Measurements from ENCODE around the gene PLPP3.
"Not testable (repeated sequence)": the region's sequence is repeated elsewhere in the genome, so short reads cannot be mapped to it uniquely, and the experiment has no call there.

The PLPP3 gene

DNA sequence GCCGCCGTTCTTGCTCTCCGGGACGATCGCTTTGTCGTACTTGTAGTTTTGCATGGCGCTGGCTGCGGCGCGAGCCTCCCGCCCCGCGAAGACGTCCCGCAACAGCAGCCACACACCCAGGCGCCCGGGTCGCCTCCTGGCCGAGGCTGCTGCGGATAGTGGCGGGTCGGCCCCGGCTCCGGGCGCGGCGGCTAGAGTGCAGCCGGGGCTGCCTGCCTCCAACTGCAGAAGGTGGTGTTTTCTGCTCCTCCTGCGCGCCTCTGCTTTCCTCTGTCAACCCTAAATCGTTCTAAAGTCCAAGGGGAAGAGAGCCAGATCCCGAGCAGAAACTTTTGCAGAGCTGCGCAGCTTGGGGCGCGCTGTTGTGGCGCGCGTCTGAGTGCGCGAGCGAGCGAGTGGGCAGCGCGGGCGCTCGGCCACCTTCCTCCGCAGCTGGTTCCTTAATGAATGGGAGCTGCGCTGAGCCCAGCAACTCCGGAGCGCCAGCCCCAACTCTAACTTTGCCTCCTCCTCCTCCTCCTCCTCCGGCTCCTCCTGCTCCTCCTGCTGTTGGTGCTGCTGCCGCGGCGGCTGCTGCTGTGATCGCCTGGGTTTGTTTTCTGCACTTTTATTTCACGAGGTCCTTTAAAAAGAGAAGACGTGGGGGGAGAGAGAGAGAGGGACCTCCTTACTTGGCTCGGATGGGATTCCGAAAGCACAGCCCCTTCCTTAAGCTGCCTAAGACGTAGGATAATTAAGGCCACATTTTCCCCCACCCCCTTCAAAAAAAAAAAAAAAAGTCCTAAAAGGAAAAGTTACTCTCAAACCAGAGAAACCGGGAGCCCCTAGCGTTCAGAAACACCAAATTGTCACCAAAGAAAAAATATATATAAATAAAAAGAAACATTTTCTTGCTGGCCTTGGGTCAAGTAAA, at the start of gene PLPP3:
TSS of gene PLPP3 (minus strand) at position 601 of the 913 bp plus-strand sequence. CDS start at position 54, 547 bp downstream.
- DNase-seq (ENCODE audit: low read depth), result no peak

DNA sequence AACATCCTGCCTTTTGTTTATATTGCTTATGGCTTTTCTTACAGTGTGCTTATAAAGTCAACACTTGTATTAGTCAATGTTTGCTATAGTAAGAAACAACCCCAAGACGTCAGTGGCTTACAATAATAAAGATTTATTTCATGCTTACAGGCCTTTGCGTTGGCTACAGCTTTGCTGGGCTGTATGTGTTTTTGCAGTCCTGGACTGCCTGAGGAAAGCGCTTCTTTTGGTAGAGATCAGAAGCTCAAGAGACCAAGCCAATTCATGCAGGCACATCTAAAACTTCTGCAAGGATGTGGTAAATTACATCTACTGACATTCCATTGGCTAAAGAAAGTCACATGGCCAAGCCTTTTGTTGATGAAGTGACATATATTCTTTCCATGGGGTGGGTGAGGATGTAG, 48.3 kb upstream of the PLPP3 start:
- no peak for DNase-seq (ENCODE audit: low read depth)

DNA sequence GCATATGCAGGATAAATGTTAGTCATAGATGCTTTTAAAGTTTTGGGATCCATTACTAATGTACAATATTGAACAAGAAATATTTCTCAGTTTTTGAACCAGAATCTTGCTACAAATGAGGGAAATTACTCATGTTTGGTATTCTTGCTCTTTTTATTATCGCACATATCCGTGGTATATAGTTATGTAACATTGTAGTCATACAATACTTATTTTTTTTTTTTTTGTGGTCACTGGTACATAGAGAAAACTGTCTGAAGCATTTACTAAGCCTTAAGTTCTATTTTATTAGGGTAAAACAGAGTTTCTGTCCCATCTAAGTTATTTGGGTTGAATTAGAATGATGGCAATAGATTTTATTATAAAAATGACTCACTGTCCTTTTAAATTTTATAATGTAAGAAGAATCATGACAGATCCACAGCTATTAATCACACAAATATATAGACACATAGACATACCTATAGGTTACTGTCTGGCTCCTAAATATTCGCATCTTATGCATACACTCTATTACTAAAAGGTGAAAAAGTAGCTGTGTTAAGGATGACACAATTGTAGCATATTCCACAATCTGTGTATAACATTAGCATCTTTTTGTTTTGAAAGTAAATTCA, 47.8 kb upstream of the PLPP3 start:
- DNase-seq (ENCODE audit: low read depth), result no peak

DNA sequence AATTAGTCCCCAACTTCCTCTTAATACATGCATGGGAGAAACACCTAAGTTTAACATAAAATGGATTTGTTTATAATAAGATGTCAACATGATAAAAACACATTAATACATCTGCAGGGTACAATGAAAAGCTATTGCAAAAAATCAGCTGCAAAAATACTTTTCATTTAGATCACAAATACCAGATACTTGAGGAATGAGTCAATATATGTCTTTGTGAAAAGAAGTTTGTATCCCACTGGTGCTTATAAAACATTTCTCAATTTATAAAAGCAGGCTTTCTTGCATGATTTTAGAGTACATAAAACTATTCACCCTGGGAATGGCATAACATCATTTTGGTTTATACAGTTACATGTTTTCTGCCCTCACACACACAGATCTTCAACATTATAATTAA, 47.2 kb upstream of the PLPP3 start:
- no peak for DNase-seq (ENCODE audit: low read depth)

DNA sequence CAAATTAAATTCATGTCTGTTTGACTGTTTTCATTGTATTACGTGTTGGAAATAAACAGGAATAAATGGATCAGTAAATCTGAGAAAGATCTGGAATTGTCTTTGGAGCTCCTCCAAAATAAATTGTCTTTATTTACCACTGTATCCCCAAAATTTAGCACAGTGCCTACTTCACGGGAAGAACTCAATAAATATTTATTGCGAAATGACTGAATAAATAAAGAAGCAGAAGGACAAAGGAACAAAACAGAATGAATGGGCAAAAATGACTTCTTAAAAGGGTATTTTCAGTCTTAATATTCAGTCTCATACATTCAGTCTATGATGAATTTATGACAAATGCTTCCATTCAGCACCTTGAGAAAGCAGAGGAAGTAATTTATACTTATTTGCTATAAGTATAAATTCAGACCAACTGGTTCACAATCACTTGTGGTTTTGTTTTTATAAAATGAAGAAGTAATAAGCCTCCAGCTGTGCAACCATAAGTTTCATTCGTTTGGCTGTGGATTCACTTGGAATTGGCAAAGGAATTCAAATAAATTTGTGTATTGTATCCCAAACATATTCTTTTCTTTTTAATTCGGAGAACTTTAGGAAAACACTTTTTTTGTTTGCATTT, 46.6 kb upstream of the PLPP3 start:
- no peak for DNase-seq (ENCODE audit: low read depth)

DNA sequence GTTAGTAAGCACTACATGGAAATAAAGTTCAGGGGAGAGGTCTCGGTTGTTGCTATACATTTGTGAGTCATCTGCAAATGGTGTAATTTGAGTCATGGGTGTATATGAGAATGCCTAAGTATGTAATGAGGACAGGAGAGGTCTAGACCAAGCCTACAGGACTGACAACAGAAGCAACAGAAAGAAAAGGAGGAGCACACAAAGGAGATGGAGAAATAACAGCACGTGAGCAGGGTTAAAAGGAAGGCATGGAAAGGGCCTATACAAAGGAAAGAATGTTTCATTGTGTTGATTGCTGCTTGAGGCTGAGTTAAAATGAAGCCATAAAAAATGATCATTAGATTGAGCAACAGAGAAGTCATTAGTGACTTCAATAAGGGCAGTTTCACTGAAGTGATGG, 37.8 kb upstream of the PLPP3 start:
- no peak for DNase-seq (ENCODE audit: low read depth)

DNA sequence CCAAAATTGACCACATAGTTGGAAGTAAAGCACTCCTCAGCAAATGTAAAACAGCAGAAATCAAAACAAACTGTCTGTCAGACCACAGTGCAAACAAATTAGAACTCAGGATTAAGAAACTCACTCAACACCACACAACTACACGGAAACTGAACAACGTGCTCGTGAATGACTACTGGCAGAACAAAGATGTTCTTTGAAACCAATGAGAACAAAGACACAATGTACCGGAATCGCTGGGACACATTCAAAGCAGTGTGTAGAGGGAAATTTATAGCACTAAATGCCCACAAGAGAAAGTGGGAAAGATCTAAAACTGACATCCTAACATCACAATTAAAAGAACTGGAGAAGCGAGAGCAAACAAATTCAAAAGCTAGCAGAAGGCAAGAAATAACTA, 31.4 kb upstream of the PLPP3 start:
- not testable (repeated sequence) for DNase-seq (ENCODE audit: low read depth)

DNA sequence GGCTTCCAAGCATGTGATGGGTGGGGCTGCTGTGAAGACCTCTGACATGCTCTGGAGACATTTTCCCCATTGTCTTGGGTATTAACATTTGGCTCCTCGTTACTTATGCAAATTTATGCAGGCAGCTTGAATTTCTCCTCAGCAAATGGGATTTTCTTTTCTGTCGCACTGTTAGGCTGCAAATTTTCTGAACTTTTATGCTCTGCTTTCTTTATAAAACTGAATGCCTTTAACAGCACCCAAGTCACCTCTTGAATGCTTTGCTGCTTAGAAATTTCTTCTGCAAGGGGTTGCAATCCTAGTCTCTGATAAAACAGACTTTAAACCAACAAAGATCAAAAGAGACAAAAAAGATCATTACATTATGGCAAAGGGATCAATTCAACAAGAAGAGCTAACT, 30.7 kb upstream of the PLPP3 start:
- not testable (repeated sequence) for DNase-seq (ENCODE audit: low read depth)

DNA sequence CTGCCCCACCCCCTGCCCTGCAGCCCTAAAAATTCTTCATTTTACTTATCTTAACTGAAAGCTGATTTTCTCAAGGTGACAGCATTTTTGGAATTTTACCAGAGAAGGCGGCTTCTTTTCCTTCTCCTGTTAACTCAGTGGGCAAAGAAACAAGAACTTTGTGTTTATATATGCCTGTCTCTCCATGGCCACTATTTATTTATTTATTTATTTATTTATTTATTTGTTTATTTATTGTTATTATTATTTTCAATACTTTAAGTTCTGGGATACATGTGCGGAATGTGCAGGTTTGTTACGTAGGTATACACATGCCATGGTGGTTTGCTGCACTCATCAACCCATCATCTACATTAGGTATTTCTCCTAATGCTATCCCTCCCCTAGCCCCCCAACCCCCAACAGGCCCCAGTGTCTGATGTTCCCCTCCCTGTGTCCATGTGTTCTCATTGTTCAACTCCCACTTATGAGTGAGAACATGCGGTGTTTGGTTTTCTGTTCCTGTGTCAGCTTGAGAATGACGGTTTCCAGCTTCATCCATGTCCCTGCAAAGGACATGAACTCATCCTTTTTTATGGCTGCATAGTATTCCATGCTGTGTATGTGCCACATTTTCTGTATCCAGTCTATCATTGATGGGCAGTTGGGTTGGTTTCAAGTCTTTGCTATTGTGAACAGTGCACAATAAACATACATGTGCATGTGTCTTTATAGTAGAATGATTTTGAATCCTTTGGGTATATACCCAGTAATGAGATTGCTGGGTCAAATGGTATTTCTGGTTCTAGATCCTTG, 16.2 kb upstream of the PLPP3 start:
- DNase-seq (ENCODE audit: low read depth), result not testable (repeated sequence)

DNA sequence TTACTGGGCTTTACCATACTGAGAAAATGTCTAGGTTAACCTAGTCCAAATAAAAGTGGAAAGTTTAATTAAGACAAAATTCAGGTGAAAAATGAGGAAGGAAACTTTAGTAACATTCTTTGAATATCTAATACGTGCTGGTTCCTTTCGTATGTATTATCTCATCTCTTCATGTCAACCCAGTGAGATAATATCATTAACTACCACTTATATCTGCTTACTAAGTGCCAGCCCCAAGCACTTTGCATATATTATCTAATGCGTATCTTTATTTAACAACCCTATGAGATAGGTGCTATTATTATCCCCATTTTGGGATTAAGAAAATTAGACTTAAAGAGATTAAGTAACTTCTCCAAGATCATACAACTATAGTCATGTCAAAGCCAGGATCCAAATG, 12.5 kb upstream of the PLPP3 start:
- DNase-seq (ENCODE audit: low read depth), result no peak

DNA sequence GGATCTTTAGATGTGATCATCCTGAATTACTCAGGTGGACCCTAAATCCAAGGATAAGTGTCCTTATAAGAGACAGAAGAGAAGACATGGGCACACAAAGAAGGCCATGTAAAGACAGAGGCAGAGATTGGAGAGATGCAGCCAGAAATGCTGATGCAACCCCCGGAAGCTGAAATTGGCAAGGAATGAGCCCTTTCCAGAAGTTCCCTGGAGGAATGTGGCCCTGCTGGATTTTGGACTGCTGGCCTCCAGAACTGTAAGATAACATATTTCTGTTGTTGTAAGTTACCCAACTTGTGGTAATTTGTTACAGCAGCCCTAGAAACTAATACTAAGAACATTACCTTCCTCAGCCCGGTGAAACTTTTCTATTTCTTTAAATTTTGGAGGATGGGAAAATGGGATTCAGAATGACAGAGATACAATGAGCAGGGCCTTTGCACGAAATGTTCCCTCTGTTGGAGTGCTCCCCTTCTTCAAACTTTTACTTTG, 11.2 kb upstream of the PLPP3 start:
- DNase-seq (ENCODE audit: low read depth), result no peak

DNA sequence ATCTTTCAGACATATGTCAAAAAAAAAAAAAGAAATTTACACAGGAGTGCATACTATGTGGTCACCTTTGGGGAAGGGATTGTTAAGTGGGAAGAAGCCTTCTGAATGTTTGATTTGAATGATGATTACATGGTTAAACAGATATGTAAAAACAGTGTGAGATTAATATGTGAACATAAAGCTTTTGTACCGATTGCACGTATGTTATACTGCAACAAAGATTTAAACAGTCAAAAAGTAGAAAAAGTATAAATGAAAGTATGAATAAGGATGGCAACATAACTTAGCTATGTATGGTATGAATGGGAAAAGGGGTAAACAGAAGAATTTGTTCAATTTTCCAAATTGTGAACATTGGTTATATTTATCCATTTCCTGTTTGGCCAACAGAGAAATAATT, 10.0 kb upstream of the PLPP3 start:
- DNase-seq (ENCODE audit: low read depth), result no peak

DNA sequence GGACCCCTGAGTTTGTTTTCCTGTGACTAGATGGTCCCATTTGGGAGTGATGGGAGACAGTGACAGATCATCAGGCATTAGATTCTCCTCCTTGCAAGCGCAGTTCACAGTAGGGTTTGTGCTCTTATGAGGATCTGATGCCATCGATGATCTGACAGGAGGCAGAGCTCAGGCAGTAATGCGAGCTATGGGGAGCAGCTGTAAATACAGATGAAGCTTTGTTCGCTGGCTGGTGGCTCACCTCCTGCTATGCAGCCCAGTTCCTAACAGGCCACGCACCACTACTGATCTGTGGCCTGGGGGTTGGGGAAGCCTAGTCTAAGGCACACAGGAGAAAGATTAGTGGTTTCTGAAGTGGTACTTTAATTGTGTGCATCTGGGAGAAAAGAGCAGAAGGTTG, 7.1 kb upstream of the PLPP3 start:
- DNase-seq (ENCODE audit: low read depth), result no peak

DNA sequence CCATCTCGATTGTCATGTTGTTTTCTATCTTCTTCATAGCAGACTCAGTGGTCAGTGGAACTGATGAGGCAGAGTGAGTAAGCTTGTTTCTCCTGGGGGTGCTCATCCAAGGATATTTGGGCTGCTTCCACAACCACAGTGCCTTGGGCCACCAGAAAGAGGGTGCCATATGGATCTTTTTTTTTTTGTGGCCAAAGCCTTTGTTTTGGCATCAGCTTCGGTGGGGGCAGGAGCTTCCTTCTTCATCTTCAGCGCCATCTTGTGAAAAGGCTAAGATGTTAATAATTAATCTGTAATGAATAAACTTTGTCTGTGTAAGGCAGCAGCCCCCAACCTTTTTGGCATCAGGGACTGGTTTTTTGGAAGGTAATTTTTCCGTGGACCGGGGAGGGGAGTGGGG, 6.6 kb upstream of the PLPP3 start:
- DNase-seq (ENCODE audit: low read depth), result no peak

DNA sequence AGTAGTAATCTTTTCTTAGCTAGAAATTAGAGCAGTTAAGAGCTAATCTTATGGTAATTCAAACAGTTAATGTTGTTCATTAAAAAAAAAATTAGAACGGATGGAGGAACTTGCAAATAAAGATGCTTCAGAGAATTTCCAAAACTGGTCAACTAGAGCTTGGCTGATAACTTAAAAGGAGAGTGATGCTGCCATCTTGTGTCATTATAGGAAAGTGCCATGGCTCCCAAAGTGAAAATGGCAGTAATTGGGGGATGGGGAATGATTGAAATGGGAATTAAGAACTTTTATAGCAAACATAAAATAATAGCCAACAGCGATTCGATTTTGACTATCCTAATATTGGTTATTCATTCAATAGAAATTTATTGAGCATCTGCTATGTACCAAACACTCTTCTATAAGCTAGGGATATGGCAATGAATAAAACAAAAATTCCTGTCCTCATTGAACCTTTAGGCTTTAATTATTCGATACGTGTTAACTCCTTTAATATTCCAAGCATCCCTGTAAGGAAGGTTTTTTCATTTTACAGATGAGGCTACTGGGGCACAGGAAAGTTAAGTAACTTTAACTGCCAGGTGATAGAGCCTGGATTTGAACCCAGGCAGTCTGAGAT, 5.7 kb upstream of the PLPP3 start:
- DNase-seq (ENCODE audit: low read depth), result no peak

DNA sequence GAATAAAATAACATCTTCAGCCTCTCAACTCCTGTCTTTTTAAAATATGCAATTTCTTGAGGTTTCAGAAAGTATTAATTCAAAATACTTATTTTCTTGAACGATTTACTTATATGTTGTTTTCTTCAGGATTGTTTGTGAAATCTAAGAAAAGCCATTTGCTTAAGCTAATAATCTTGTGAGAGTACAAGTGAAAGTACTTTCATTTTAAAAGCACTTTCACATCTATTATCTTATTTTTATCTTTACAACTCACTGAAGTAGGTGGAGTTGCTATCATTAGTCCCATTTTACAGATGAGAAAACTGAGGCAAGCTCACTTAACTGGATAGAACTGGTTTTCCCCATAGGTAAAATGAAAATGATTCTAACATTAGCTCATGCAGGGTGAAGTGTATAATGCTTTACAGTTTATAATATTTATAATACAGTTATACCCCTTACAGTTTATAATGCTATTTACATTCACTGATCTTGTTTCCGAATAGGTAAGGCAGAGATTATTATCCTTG, 4.7 kb upstream of the PLPP3 start:
- DNase-seq (ENCODE audit: low read depth), result no peak

DNA sequence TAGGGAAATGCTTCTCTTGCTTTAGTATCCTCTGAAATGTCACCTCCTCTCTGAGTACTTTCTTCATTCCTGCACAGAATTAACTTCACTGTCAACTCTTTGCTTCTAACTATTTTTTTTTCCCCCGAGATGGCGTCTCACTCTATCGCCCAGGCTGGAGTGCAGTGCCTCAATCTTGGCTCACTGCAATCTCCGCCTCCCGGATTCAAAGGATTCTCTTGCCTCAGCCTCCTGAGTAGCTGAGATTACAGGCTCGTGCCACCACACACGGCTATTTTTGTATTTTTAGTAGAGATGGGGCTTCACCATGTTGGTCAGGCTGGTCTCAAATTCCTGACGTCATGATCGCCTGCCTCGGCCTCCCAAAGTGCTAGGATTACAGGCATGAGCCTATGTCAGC, 1.4 kb upstream of the PLPP3 start:
- DNase-seq (ENCODE audit: low read depth), result no peak

DNA sequence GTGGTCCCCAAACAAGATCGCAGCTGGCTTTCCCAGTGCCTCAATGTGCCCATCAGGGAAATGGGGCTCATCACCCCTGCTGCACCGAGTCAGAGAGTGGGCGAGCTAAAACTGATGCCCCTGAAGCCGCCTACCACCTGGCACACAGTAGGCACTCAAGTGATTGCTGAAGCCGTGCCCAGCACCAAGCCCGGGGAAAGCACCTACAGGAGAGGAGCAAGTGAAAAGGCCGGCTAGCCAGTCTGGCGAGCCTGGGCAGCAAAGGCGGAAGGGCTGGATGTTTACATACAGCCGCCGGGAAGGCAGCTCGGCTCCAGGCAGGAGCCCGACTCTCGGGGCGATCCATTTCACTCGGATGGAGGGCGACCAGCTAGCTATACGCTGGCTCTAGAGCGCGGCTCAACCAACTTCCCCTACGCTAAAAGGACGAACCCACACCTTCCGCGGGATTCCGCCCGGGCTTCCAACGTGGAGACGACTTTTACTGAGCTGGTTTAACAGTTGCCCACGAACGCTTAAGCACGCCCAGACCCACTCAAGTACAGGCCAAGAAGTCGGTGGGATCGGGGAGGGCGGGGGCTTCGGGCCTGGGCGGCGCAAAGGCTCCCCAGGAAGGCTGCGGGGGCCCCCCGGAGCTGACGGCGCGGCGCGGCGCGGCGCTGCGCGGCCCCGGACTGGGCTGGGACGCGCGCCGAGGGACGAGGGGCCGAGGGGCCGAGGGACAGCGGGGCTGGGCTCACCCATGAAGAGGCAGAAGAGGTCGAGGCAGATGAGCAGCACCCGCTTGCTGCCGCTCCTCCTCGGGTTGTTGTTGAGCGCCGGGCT, 1.0 kb downstream of the PLPP3 start:
- DNase-seq (ENCODE audit: low read depth), result no peak

DNA sequence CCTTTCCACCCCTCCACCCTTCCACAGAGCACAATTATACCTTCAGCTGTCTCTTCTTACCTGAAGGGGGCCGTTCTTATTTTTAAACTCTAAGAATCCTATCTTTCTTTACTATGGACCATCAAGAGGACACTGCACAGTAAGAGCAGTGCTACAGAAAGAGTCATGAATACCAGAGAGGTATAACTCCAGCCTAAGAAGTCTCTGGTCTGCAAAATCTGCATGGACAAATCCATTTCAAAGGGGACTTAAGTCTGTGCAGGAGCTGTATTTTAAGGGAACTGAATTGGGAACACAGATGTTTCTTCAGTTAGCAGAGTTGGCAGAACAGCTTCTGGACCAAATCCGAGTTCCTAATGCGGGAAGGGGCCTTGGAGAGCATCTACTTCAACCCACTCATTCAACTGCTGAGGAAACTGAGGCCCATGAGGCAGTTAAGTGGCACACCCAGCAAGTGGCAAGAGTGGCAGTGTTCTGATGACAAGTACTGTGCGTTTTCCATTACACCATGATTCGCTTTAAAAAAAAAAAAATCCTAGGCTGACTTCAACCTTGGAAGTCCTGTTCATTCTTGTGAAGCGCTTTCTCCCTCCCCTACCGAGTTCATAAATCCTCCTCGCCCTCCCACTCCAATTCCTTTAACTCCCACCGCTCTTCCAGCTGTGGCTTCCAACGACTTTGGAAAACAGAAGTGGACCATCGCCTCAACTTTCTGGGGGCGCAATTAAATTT, 1.8 kb downstream of the PLPP3 start:
- DNase-seq (ENCODE audit: low read depth), result no peak

DNA sequence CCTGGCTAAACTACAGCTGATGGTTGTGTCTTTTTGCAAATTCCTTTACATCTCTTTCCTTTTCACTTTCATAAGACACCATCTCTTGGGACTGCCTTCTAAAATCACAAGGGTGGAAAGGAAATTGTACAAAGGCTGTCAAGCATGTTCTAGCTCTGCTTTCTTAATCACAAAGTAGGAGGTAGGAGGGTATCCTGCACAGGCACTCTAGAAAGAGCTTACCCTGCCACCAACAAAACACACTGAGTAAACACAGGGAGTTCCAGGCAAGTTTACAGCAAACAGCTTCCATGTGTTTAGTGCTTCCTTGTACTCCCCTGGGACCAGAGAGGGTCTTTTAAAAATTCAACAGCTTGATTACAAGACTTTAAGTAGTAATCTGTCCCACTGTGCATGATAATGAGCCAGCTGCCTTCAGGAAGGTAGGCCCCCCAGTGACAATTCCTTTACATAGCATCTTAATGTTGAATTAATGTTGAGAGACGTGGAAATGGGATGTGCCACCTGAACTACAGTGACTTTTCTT, 2.4 kb downstream of the PLPP3 start:
- no peak for DNase-seq (ENCODE audit: low read depth)
